Smooth muscle cell of the brain vasculature (primary cell): Measurements from ENCODE around the gene HSDL1.

ENCODE experiments used
- DNase-seq: peaks from one replicate; pipeline ENCODE4 v3.0.0-alpha.2; 2012; ENCODE audit warnings: low read depth, low spot score

Gene HSDL1

DNA sequence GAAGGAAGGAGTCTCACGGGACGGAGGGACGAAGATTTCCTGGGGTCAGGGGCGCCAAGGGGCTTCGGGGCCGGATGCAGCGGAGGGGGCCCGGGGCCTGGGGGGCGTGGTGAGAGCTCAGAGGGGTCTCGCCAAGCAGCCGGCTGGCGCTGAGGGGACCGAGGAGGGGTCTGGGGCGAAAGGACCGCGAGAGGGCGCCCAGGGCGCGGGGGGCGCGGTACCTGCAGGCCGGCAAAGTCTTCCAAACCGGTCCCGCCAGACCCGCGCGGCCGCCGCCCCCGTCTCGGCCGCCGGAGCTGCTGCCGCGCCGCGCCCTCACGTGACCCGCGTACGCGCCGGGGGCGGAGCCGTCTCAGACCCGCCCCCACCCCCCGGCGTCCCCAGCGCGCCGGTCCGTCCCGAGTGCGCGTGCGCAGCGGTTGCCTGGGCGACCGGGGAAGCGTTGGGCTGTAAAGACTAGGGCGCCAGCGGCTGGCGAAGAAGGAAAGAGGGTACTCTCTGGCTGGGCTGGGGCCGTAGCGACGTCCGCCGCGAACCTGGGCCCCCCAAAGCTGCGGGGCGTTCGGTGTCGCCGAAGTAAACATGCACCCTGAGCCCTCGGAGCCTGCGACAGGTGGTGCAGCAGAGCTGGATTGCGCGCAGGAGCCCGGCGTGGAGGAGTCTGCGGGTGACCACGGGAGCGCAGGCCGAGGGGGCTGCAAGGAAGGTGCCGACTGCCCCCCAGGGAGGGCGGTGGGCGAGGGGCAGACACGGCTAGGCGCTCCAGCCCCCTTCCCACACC is at the start of gene HSDL1, which contains the start of gene DNAAF1:
Gene HSDL1, minus strand, starts transcription at position 319 of the 781 bp plus-strand sequence. CDS start 13,856 bp downstream, outside the sequence.
Gene DNAAF1, plus strand, starts transcription at position 450 of the 781 bp plus-strand sequence. Its CDS starts 133 bp downstream, at position 583.
- DNase-seq: peak; percentile 57

DNA sequence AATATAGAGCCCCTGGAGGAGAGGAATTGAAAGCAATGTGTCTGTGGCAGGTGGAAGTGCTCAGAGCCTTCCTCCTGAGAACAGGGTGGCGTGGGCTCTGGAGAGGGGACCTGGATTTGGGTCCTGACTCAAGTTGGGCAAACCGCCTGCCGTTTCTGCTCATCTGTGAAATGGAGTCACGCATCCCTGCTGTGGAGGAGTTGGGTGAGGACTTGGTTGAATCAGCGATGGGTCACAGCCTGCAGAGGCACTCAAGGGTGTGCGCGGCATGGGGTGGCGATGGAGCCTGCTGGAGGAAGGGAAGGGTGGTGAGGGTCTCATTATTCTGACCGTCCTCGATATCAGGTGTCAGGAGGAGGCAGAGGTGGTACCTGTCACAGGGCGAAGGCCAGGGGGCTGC is 49.0 kb upstream of the HSDL1 start:
- no peak for DNase-seq

DNA sequence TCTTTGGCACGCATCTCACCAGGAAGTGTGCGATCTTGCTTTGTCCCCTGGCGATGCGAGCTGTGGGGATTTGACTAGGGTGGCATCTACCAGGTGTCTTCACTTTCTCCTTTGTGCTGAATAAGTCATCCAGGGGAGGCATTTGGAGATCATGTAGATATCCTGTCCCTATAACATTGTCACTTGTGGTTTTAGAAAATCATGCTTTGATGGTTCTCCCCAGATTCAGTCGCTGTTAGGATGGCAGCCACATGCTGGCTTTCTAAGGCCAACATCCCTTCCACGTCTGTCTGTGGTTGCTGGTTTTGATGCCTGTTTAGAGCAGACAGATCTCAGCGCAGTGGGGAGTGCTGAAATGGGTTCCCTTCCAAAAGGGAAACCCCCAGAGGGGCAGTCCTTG is 48.5 kb upstream of the HSDL1 start:
- DNase-seq: no peak

DNA sequence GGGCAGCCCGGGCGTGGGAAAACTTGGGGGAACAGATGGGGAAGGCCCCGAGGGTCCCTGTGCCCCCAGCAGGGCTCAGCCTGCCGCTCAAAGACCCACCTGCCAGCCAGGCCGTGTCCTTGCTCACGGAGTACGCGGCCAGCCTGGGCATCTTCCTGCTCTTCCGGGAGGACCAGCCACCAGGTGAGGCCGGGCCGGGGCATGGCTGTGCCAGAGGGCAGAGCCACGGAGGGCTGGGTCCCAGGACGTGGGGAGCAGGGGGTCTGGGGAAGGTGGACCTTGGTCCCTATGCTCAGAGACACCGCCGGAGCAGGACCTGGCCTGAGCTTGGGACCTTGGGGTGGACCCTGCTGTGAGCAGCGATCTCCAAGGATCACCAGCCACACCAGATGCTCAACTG is 46.5 kb upstream of the HSDL1 start:
- DNase-seq: no peak

DNA sequence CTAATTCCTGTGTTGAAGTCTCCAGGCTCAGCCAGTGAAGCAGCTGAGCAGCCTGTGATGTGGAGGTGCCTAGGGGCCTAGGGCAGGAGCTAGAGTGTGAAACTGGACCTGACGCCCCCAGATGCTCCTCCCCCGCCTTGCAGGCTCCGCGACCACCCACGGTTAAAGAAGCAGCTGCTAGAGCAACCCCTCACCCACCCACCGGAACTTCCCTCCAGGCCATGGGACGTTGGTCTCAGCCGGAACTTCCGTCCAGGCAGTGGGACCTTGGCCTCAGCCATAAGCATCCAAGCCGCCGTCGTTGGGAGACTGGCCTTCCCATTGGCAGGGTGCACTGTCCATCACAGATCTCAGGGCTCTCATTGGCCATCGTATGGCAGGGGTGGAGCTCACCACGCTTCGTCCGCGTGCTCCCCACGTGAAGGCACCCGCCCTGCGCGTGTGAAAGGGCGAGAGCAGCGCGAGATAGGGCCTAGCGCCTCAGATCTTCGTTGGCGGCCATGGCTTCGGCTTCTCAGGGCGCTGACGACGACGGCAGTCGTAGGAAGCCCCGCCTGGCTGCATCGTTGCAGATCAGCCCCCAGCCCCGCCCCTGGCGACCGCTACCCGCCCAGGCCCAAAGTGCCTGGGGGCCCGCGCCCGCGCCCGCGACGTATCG is 45.9 kb upstream of the HSDL1 start, which contains the start of gene ADAD2:
Gene ADAD2, plus strand, starts transcription at position 427 of the 658 bp plus-strand sequence. Its CDS starts 74 bp downstream, at position 501.
- DNase-seq: no peak

DNA sequence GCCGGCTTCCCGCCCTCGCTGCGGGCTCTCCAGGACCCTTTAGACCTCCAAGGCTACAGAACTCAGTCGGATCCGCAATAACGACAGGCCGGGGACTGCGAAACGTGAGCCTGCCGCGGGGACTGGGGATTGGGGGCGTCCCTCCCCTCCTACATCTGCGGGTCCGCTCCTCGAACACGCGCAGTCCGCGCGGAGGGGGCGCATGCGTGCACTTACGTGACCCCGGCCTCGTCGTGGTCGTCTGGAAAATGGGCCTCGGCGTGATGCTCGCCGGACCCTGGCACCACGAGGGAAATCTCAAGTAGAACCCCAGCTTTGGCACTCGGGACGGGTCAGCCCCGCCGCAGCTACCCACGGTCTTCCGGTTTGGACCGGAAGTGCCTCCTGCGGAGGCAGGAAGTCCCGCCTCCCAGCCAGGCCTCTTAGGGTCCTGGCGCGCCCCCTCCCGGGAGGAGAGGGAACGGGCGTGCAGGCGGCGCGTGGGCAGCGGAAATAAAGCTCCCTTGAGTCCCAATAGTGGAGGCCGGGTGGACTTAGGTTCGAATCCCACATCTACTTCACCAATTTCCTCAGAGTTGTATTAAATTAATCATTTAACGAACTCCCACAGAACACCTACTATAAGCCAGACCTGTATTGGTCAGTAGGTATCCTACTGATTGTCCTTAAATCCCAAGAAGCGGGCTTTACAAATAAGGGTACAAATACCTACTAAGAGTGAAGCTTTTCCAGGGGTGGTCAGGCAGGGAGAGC is 41.9 kb upstream of the HSDL1 start, which contains the start of gene TAF1C:
Gene TAF1C, minus strand, starts transcription at position 373 of the 753 bp plus-strand sequence. CDS start 2,069 bp downstream, outside the sequence.
- DNase-seq: peak; percentile 96

DNA sequence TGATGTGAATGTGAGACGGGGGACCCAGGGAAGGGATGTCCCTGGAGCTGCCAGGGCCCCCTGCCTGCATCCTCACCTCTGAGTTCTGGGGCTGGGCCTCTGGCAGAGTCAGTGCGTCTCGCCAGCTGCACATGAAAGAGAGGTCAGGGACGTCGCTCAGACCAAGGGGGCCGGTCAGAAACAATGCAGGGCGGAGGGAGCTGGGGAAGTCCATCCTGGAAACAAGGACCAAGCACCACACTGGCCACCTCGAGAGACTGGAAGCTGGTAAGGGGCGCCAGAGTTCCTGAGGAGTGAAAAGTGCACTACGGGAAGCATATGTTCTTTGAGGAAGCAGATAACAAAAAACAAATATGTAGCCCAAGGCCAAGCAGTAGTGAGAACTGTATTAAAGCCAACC is 39.8 kb upstream of the HSDL1 start:
- DNase-seq: no peak

DNA sequence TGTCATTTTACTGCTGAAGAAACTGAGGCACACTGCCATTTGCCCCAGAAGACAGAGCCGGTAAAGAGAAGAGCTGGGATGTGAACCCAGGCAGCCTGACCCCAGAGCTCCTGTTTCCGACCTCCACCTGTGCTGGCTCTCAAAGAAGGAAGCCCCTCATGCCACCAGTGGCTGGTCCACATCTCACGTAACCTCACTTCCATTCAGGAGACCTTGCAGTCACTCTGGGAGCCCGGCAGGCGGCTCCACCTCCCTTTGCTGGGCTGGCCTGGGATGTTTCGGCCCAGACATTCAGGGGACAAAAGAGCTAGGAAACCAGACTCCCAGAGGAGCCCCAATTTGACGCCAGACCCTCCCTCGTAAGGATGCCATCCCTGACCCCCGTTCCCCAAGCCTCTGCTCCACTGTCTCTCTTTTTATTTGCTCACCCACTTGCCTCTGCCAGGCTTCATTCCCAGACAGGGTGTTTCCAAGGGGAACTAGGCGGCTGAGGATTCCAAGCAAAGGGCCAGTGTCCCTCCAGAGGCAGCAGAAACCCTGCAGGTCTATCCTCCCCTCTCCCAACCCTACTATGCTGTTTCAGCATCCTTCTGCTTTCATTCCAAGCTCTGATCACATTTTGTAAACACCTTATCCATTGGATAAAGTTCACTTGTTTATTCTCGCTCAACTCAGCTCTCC is 39.1 kb upstream of the HSDL1 start:
- DNase-seq: no peak

DNA sequence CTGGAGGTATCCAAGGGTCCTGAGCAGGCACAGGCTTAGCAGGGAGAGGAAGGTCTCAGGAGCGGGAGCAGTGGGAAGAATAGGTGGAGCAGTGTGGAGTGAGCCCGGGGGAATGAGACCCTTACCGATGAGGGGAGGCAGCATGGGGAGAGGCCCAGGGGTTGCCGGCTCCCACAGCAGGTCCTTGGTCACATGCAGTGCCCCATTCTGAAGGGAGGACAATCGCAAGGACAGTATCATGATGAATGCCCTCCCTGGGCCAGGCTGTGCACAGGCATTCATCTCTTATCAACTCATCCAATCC is 38.5 kb upstream of the HSDL1 start:
- DNase-seq: no peak

DNA sequence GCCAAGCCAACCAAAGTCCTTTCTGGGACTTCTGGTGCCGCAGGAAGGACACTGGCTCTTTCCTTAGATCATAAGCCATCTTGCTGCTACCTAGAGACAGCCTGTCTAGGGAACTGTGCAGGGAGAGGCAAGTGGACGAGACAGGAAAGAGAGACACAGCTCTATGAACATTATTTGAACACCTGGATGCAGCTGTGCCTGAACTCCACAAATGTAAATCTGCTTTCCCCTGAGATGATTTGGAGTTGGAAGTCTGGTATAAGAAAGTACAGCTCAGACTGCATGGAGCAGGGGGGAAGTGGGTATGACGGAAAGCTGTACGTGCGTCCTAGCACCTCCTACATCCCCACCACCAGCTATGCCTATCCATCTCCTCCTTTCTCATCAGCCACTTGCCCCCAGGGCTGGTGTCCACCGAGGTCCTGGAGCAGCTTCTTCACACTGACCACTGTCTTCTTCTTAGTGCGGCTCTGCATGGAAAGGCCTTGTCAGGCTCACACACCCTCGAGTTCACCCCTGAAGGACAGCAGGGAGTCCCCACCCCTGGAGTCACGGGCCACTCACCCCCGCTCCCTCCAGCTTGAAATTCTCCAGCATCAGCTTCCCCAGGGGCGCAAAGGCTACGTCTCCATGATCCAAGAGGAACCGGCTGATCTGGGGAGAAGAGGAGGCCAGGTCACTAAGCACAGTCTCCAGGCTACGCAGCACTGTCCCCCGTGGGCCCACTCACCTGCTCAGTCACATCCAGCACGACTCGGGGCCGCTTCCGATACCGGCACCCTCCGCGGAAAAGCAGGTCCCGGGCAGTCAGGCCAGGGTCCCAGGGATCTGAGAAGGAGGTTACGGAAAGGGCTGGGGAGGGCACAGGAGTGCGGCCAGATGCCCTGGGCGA is 37.9 kb upstream of the HSDL1 start:
- DNase-seq: no peak

DNA sequence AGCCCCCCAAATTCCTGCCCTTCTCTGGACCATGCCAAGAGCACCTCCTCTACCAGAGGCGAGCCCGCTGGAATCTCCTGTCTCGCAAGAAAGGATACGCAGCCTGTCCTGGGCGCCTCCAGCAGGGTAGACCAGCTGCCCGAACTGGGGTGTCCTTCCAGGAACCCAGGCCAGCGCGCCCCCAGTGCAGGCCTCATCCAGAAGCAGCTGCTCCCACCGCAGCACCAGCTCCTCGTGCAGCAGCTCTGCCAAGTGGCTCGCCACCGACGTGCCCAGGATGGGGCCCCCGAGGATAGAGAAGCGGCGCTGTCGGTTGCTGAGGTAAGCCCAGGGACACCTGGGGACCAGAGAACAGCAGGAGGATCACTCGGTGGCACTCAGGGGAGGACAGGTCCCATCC is 37.1 kb upstream of the HSDL1 start:
- no peak for DNase-seq

DNA sequence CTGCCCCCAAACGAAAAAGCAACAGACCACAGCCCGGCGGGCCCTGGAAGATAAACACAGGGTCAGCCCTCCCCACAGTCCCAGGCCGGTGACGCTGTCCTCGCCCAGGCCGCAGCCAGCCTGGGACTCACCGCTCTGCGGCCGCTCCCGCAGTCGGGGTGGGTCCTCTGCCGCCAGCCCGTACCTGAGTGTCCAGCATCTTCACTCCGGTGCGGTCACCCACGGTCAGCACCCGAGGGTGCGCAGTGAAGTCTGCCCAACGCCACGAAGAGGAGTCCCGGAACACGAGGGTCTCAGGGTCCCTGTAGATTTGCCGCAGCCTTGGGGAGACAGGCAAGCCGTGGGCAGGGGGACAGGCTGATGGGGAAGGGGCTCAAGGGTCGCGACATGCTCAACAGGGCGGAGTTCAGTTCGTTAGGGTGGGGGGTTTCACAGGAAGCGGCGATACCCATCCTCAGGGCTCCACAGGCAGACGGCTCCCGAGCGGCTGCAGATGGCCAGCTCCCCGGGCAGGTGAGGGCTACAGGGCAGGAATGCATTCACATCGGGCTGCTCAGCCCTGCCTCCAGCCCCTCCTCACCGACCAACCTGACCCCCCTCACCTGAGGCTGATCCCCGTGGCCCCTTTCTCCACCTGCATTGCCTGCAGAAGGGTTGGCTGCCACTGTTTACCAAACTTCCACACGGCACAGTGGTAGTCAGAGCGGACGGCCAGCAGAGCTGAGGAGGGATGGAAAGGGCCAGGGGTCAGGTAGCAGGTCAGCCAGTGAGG is 36.4 kb upstream of the HSDL1 start:
- DNase-seq: no peak

DNA sequence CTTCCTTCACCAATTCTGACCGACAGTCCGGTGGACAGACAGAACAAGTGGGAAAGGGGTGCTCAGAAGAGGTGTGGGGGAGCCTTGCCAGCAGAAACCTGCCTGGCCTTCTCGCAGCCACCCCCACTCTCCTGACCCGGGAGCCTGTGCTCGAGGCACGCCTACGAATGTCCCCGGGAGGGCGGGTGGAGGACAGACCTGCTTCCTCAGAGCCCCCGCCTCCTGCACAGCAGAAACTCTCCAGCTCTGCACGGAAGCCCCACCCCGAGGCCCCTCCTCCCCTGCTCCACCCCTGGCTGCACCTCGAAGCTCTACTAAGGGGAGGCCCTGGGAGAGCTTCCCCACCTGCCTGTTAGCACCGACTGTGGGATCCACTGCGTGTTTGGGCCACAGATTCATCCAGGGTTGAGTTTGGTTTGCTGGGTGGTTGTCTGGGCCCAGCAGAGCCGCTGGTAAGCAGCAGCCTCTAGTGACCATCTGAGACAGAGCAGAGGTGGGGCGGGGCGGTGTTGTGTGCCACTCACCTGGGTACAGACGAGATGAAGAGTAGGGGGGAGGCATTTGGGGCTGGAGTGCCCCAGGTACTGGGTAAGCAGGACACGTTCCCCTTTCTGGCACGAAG is 35.7 kb upstream of the HSDL1 start:
- DNase-seq: no peak

DNA sequence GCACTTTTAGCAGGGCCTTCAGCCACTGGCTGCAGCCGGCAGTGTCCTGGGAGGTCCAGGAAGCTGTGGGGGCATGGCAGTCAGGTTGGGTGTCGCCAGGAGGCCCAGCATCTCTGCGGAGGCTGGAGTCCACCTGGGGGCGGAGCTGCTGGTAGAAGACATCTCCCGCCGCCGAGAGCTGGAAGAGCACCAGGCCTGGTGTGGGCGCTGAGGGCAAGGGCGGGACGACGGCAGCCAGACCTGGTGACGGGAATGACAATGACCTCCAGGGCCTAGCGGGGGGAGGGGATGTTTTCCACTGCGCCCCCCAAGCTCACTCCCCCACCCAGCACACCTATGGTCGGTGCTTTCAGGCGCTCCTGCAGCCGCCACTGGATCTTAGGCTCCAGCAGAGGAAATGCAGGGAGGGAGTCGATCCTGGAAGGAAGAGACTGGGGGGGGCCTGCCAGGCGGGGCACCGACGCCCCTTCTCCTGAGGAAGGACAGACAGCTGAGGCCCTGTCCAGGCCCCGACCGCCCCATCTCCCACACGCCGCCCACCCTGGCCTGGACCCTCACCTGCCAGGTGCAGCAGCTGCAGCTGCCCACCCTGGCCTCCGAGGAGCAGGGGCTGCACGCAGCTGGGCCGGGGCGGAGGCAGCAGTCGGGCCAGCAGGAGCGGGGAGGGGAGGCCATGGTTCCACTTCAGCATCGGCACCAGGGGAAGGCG is 34.8 kb upstream of the HSDL1 start:
- DNase-seq: no peak

DNA sequence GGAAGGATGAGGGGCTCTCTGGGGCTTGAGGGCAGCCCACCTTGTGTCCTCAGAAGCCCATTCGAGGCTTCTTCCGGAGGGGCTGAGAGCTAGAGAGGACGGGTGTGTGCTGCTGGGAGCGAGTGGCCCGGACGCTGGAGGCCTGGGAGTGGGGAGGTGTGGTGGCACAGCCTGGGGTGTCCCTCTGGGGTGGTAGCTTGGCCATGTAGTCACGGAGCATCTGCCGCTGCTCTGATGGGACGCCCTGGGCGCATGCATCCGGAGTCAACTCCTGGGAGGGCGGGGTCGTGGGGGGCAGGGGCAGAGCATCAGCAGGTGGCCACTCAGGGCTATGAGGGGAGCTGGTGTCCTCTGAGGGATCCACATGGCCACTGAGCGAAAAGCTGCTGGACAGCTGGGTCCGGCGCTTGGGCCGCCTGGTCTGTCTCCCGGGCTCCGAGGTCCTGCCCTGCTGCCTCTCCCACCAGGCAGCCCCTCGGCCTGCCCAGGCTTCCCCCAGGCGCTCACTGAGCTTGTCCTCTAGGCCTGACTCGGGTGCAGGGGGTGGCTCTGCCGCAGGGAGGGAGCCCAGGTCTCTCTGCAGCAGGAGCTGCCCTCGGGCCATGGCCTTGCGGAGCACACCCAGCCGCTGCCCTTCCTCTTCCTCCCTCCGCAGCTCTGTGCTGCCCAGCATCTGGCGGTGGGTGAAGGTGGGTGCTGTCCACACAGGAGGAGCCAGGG is 34.1 kb upstream of the HSDL1 start:
- DNase-seq: no peak

DNA sequence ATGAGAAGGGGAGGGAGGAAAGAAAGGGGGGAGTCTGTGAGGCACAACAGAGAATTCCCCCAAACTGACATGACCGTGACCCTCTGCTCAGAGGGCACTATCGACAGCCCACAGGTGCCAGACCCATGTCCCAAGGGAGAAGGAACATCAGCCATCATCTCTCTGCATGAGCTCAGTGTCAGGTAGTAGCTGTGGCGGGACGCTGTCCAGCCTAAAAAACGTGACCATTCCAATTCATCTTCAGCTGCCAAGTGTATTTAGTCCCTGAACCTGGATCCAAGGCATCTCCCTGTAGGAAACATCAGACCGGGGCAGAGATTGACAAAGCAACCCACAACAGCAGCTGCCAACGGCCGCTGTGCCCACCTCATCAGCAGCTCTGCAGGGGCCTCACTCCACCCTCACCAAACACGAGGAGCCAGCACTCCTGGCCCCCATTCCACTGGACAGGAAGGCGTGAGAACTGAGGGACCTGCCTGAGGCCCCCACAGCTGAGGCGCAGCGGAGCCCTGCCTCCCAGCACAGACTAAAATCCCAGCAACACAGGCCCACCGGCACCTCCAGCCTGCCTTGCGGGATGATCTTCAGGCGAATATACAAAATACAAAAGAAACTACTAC is 33.3 kb upstream of the HSDL1 start:
- DNase-seq: no peak

DNA sequence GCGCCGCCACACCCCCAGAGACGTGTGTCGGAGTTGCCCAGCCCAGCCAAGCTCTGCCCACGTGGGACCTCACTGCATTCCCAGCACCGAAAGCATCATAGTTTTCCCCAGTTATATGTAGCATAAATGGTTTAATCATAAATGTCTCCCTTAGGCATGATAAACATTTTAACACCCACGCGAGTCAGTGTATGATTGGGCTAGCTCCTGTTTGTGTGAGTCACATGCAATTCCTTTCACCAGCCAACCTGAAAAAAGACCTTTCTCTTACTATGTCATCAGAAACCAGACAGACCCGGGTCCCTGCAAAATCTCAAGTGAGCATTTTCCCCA is 32.7 kb upstream of the HSDL1 start:
- DNase-seq: no peak
